ENCODE results near the gene TTC16.

The TTC16 gene

GRCh38 chr9:127715470-127716337 is at the start of gene TTC16, which contains the start of gene PTRH1:
TTC16 (plus strand) TSS chr9:127716079; CDS start chr9:127716146, 67 bp downstream.
PTRH1 (minus strand) TSS chr9:127715663; CDS start chr9:127715639, 24 bp downstream.
- DNase-seq = peak; percentile 64 to 77

GRCh38 chr9:127667127-127667844 is 48.6 kb upstream of the TTC16 start:
- no peak for DNase-seq

GRCh38 chr9:127667906-127668305 is 48.0 kb upstream of the TTC16 start:
- no peak for DNase-seq

GRCh38 chr9:127673234-127673633 is 42.6 kb upstream of the TTC16 start:
- no peak for DNase-seq

GRCh38 chr9:127676638-127677037 is 39.2 kb upstream of the TTC16 start:
- DNase-seq = no peak

GRCh38 chr9:127679506-127679905 is 36.4 kb upstream of the TTC16 start:
- DNase-seq = no peak

GRCh38 chr9:127680226-127680625 is 35.7 kb upstream of the TTC16 start:
- DNase-seq = no peak

GRCh38 chr9:127680846-127681245 is 35.0 kb upstream of the TTC16 start:
- DNase-seq = no peak

- no peak for DNase-seq
Observed at GRCh38 chr9:127682351-127683136, 33.3 kb upstream of the TTC16 start.

- DNase-seq = no peak
Observed at GRCh38 chr9:127683723-127684122, 32.2 kb upstream of the TTC16 start.

- DNase-seq = no peak
Observed at GRCh38 chr9:127684576-127684975, 31.3 kb upstream of the TTC16 start.

GRCh38 chr9:127686461-127687393 is 29.2 kb upstream of the TTC16 start:
- no peak for DNase-seq

- DNase-seq = no peak
Observed at GRCh38 chr9:127689329-127690000, 26.4 kb upstream of the TTC16 start.

GRCh38 chr9:127690735-127691134 is 25.1 kb upstream of the TTC16 start:
- DNase-seq = no peak

GRCh38 chr9:127692071-127692470 is 23.8 kb upstream of the TTC16 start:
- DNase-seq = no peak

GRCh38 chr9:127693143-127693542 is 22.7 kb upstream of the TTC16 start:
- DNase-seq = no peak

GRCh38 chr9:127693697-127694096 is 22.2 kb upstream of the TTC16 start:
- no peak for DNase-seq

GRCh38 chr9:127694890-127695720 is 20.8 kb upstream of the TTC16 start:
- no peak for DNase-seq

- DNase-seq = no peak
Observed at GRCh38 chr9:127697575-127697974, 18.3 kb upstream of the TTC16 start.

- DNase-seq = no peak
Observed at GRCh38 chr9:127698386-127698785, 17.5 kb upstream of the TTC16 start.

All from NCI-H187 (cell line).